GM10248 (cell line): ENCODE results near the gene THUMPD2.

Experiments used
- CTCF ChIA-PET: fragments of 300-600 bp; sonication (Branson Sonifier 250); formaldehyde crosslinking; extraction: SDS; loops from one replicate; lab custom pipeline; 2021; ENCODE audit warnings: antibody characterized with exemption; lab: Yijun Ruan, JAX
- POLR2A ChIA-PET: fragments of 350-650 bp; sonication (Branson Sonifier 250); formaldehyde crosslinking; extraction: SDS; loops from one replicate; lab custom pipeline; 2020; ENCODE audit warnings: antibody characterized with exemption; lab: Yijun Ruan, JAX
- DNase-seq: peaks from one replicate; pipeline ENCODE4 v3.0.0; 2012; ENCODE audit errors: extremely low spot score
- CTCF ChIP-seq: IDR thresholded peaks from 2 replicates; pipeline ENCODE4 v1.5.1; 2012; ENCODE audit warnings: mild to moderate bottlenecking, low read depth; ENCODE audit errors: extremely low read depth, missing control alignments, control extremely low read depth

Gene THUMPD2

DNA sequence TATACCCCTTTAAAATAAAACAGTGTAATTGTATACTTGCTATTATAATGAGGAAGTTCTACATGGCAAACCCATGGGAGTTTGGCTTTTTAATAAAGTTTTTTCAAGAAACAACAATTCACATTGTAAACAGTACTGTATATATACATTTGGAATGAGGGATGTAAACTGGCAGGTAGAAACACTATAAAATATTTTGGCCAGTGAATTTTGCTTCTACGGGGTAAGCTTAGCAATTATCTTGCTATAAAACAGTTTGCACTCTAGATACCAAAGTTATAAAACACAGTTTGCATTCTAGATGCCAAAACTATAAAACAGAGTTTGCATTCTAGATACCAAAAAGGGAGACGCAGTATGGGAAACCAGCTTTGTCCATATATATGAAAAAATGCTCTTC lies 16.6 kb downstream of the THUMPD2 start:
- POLR2A ChIA-PET: no interaction called here
- no peak for TF ChIP-seq CTCF
- CTCF ChIA-PET: no interaction called here
- no peak for DNase-seq

- no peak for DNase-seq
- POLR2A ChIA-PET: no interaction called here
- CTCF ChIA-PET: no interaction called here
- TF ChIP-seq CTCF: no peak
Measured at GRCh38 chr2:39757156-39757555, 21.9 kb downstream of the THUMPD2 start.

- ChIA-PET CTCF (interaction anchor here (20.4 kb wide), 1 partner anchor 25 kb away, joined by 193 read pairs; no protein-coding TSS in a partner anchor), POLR2A (no interaction called here)
- DNase-seq: no peak
- TF ChIP-seq CTCF: no peak
Measured at GRCh38 chr2:39755466-39755865, 23.6 kb downstream of the THUMPD2 start.

GRCh38 chr2:39743269-39743776 lies 35.7 kb downstream of the THUMPD2 start:
- CTCF ChIA-PET: interaction anchor here (20.4 kb wide), 1 partner anchor 13 kb away, joined by 193 read pairs; no protein-coding TSS in a partner anchor
- TF ChIP-seq CTCF: no peak
- POLR2A ChIA-PET: no interaction called here
- no peak for DNase-seq

DNA sequence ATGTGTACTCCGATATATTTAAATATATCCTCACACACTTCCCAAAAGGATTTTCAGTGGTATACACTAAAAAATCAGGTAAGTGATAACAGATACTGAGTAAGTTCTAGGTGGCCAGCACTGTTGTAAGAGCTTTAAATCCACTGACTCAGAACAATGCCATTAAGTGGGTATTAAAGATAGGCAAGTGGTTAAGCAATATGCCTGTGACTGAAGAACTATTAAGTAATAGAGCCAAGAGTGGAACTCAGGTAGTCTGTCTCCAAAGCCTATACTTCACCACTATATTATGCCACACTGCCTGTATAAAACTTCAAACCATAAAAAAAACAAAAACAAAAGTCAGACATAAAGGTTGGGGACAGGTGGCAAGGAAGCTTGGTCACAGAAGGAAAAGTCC lies 37.2 kb downstream of the THUMPD2 start:
- POLR2A ChIA-PET: no interaction called here
- TF ChIP-seq CTCF: no peak
- no peak for DNase-seq
- CTCF ChIA-PET: interaction anchor here (1.1 to 20.4 kb wide), 2 partner anchors 9 to 11 kb away, joined by 3 to 193 read pairs; no protein-coding TSS in a partner anchor

- DNase-seq: no peak
- CTCF ChIA-PET: interaction anchor here (20.4 kb wide), 1 partner anchor 9 kb away, joined by 193 read pairs; no protein-coding TSS in a partner anchor
- POLR2A ChIA-PET: no interaction called here
- TF ChIP-seq CTCF: no peak
Measured at GRCh38 chr2:39739386-39739785, 39.7 kb downstream of the THUMPD2 start.
